Measurements from ENCODE around the gene CDS2. TPM values are rescaled to one million over a fixed set of nuclear protein-coding genes. Genes with fewer than 3 reads are reported as not detected.

The CDS2 gene
- total and polyA plus RNA-seq, 2 of the 13 experiments (the other 11 are each of a cell fraction or from before 2014, with no cell fraction given): 81.3 to 153 TPM

GRCh38 chr20:5126512-5127203 is at the start of gene CDS2 (continued):
- TF ChIP-seq THAP9 (CRISPR knock-in tag; IDR thresholded peaks at IDR 0.05; ENCODE audit: borderline replicate concordance) (peak; percentile 91; the same call in 1 of the 2 replicates), RFXAP (CRISPR knock-in tag; IDR thresholded peaks at IDR 0.05; ENCODE audit: borderline replicate concordance) (peak; percentile 89), CHD2 (IDR thresholded peaks at IDR 0.05; ENCODE audit: low read depth, low read length) (peak; percentile 66; the same call in 1 of the 2 replicates), DZIP1 (CRISPR knock-in tag; IDR thresholded peaks at IDR 0.05) (0 out of 2 replicates have a peak, but pooled peaks have one; percentile 13), ZNF446 (CRISPR knock-in tag; IDR thresholded peaks at IDR 0.05) (0 out of 2 replicates have a peak, but pooled peaks have one; percentile 97), GABPB1 (CRISPR knock-in tag; IDR thresholded peaks at IDR 0.05) (peak; percentile 83), MLX (CRISPR knock-in tag; IDR thresholded peaks at IDR 0.05) (peak; percentile 21; the same call in 1 of the 2 replicates), MAX (IDR thresholded peaks at IDR 0.05) (peak; percentile 67), TOE1 (CRISPR knock-in tag; IDR thresholded peaks at IDR 0.05) (peak; percentile 92), ELF4 (CRISPR knock-in tag; IDR thresholded peaks at IDR 0.05; ENCODE audit: borderline replicate concordance) (no peak), ZNF232 (CRISPR knock-in tag; IDR thresholded peaks at IDR 0.05; ENCODE audit: borderline replicate concordance) (peak; percentile 59; the same call in 1 of the 2 replicates), SNRNP70 (IDR thresholded peaks at IDR 0.05; ENCODE audit: low read depth, low read length) (no peak), ZBED4 (CRISPR knock-in tag; IDR thresholded peaks at IDR 0.05; ENCODE audit: borderline replicate concordance) (peak; percentile 94), MEF2D (CRISPR knock-in tag; IDR thresholded peaks at IDR 0.05) (no peak; the same call in 1 of the 2 replicates), HOXD1 (CRISPR knock-in tag; IDR thresholded peaks at IDR 0.05) (peak; percentile 80; the same call in 1 of the 2 replicates), SRF (IDR thresholded peaks at IDR 0.05; ENCODE audit: low read depth, low read length) (no peak), BRCA1 (CRISPR knock-in tag; IDR thresholded peaks at IDR 0.05) (peak; percentile 20; the same call in 1 of the 2 replicates), ZNF501 (CRISPR knock-in tag; IDR thresholded peaks at IDR 0.05) (peak; percentile 99), IRX3 (CRISPR knock-in tag; IDR thresholded peaks at IDR 0.05; ENCODE audit: borderline replicate concordance, low read depth) (no peak; the same call in 1 of the 2 replicates)

Measured in HepG2 (cell line).